Adrenal gland (tissue), 12 donors: ENCODE results near the gene LANCL2. TPM values are rescaled to one million over a fixed set of nuclear protein-coding genes. Genes with fewer than 3 reads are reported as not detected.

Experiments used
- DNase-seq, 7 donors: peaks; one replicate each; pipeline ENCODE4 v3.0.0-alpha.2; 2019 to 2020
- H3K27ac ChIP-seq, 5 donors: fragments of 200-600 bp; sonication (generic) in 4 of 5; 1 replicate in 3 of 5; 2 replicates in 2 of 5; pipeline versions ENCODE4 v1.5.1 to v1.8.0; 2016 to 2020; ENCODE audit warnings: mild to moderate bottlenecking in 1 of 5
- H3K27me3 ChIP-seq: fragments of 200-600 bp; 2 replicates; pipeline ENCODE4 v1.8.0; 2021
- H3K36me3 ChIP-seq, 2 donors: fragments of 200-600 bp; replicated peaks in 1 of 2; 1 replicate in 1 of 2; 2 replicates in 1 of 2; pipeline versions ENCODE4 v1.5.1 to v1.8.0; 2018 to 2022
- H3K4me1 ChIP-seq, 2 donors: fragments of 200-600 bp; replicated peaks in 1 of 2; 1 replicate in 1 of 2; 2 replicates in 1 of 2; pipeline versions ENCODE4 v1.5.1 to v1.8.0; 2018 to 2021
- H3K4me3 ChIP-seq, 4 donors: fragments of 200-600 bp; sonication (generic) in 3 of 4; one replicate each; pipeline ENCODE4 v1.5.1; 2016 to 2018
- H3K9me3 ChIP-seq, 3 donors: fragments of 200-600 bp; sonication (generic) in 1 of 3; replicated peaks in 1 of 3; 1 replicate in 2 of 3; 2 replicates in 1 of 3; pipeline versions ENCODE4 v1.5.1 to v1.8.0; 2016 to 2021
- CTCF ChIP-seq, 6 experiments: fragments of 450-650 bp in 4 of 6; fragments of 200-600 bp in 2 of 6; sonication (generic) in 1 of 6; IDR thresholded peaks; 1 replicate in 5 of 6; 2 replicates in 1 of 6; pipeline versions ENCODE4 v1.5.1 to v1.8.0; 2016 to 2021; ENCODE audit warnings: antibody characterized with exemption in 6 of 6, mild to moderate bottlenecking in 2 of 6, moderate library complexity in 1 of 6
- POLR2A ChIP-seq, 2 donors: fragments of 450-650 bp; IDR thresholded peaks; one replicate each; pipeline ENCODE4 v1.6.1; 2017; ENCODE audit warnings: antibody characterized with exemption in 2 of 2, mild to moderate bottlenecking in 2 of 2, moderate library complexity in 1 of 2
- WGBS, 4 donors: extraction: QIAGEN DNeasy Blood & Tissue Kit in 2 of 4; methylation state at CpG; one replicate each; pipeline versions ENCODE4 v1.1.5 to v1.1.7; 2013 to 2017; 5-methylcytosine and 5-hydroxymethylcytosine counted together
- intact Hi-C, 2 donors: fragments of 100-400 bp; cut with DNase I; formaldehyde crosslinking; loops; one replicate each; pipeline versions ENCODE4 v1.14.1 to v1.15.0; 2022 to 2023
- polyA plus RNA-seq, 3 donors: library from polyadenylated mRNA; stranded (reverse); fragments of 200-250 nt in 2 of 3; fragments of 350-450 nt in 1 of 3; fragmentation: Illumina TruSeq in 1 of 3; extraction: RNeasy Lipid Tissue Mini Kit (QIAGEN cat#74804) in 1 of 3; gene quantifications; one replicate each; pipeline ENCODE4 v1.2.3, GENCODE V29; 2013 to 2014
- total RNA-seq, 9 donors: library from RNA; depleted of rRNA in 4 of 9; stranded (reverse); fragments of >200 nt in 4 of 9; fragments of 120-200 nt in 1 of 9; fragmentation: NEBNext Ultra II Directional in 1 of 9; extraction: Animal tissue kit (Norgen Biotek cat#: 25700) in 1 of 9; gene quantifications; one replicate each; pipeline versions ENCODE4 v1.1.0 to v1.2.4, GENCODE V29; 2013 to 2023
- donor health status: healthy with polysubstance abuse.
- donor health status: Bipolar disorder and iron deficiency.
- donor health status: DM: yes; HTN: yes; CAD: no.
- donor health status: DM: no; HTN: no; CAD: no.
- donor health status: DM: no; HTN: no; CAD: no.
- donor health status: DM: yes; HTN: yes; CAD: no.

LANCL2 gene
- total and polyA plus RNA-seq, 12 donors, result 10.5 to 28.1 (median 18.1) TPM

- WGBS, 4 donors, result 89 to 97% (median 93%) methylated on average over 2 of the region's 2 CpGs
- intact Hi-C loops, result no loop called here
- TF ChIP-seq CTCF (IDR thresholded peaks at IDR 0.05) (no peak), POLR2A (IDR thresholded peaks at IDR 0.05) (no peak)
- H3K27ac ChIP-seq, result no peak overlapping the region
- H3K27me3 ChIP-seq, result no peaks in the 10 kb centered on the region
- no peaks in the 10 kb centered on the region for H3K36me3 ChIP-seq
- no peak for DNase-seq
- H3K4me1 ChIP-seq, result no peaks in the 10 kb centered on the region
- no peak overlapping the region for H3K4me3 ChIP-seq
- H3K9me3 ChIP-seq, result no peaks in the 10 kb centered on the region
Observed at GRCh38 chr7:55374213-55374612, 9.1 kb downstream of the LANCL2 start.

GRCh38 chr7:55375237-55375636, 10.1 kb downstream of the LANCL2 start:
- Histone ChIP-seq H3K36me3 (no peaks in the 10 kb centered on the region), H3K4me3 (no peak overlapping the region), H3K9me3 (no peaks in the 10 kb centered on the region), H3K4me1 (no peaks in the 10 kb centered on the region), H3K27ac (no peak overlapping the region), H3K27me3 (no peaks in the 10 kb centered on the region)
- DNase-seq, result no peak
- 88 to 96% (median 92%) methylated on average over 4 of the region's 4 CpGs for WGBS, 4 donors
- intact Hi-C loops, result no loop called here
- TF ChIP-seq POLR2A (IDR thresholded peaks at IDR 0.05) (no peak), CTCF (IDR thresholded peaks at IDR 0.05) (no peak)

- Histone ChIP-seq H3K36me3 (no peaks in the 10 kb centered on the region), H3K27ac (no peak overlapping the region), H3K9me3 (no peaks in the 10 kb centered on the region), H3K4me3 (no peak overlapping the region), H3K27me3 (no peaks in the 10 kb centered on the region), H3K4me1 (no peaks in the 10 kb centered on the region)
- intact Hi-C loops, result no loop called here
- TF ChIP-seq CTCF (IDR thresholded peaks at IDR 0.05) (no peak), POLR2A (IDR thresholded peaks at IDR 0.05) (no peak)
- WGBS, 4 donors, result 74 to 82% (median 77%) methylated on average over 4 of the region's 4 CpGs
- no peak for DNase-seq
Observed at GRCh38 chr7:55377162-55377817, 12.2 kb downstream of the LANCL2 start.

- Histone ChIP-seq H3K9me3 (no peaks in the 10 kb centered on the region), H3K27me3 (no peaks in the 10 kb centered on the region), H3K36me3 (no peaks in the 10 kb centered on the region), H3K4me3 (no peak overlapping the region), H3K27ac (no peak overlapping the region), H3K4me1 (no peaks in the 10 kb centered on the region)
- 85 to 93% (median 90%) methylated on average over 3 of the region's 3 CpGs for WGBS, 4 donors
- no peak for DNase-seq
- intact Hi-C loops, result no loop called here
- TF ChIP-seq CTCF (IDR thresholded peaks at IDR 0.05), result no peak
- no peak for TF ChIP-seq POLR2A (IDR thresholded peaks at IDR 0.05)
Observed at GRCh38 chr7:55379285-55379684, 14.1 kb downstream of the LANCL2 start.
